Upper lobe of left lung (tissue), 4 donors: ENCODE measurements around the gene RAB6D.

Experiments
- CTCF ChIP-seq, 6 experiments: fragments of 450-650 bp in 4 of 6; fragments of 200-600 bp in 2 of 6; sonication (generic) in 2 of 6; IDR thresholded peaks; one replicate each; pipeline ENCODE4 v1.5.1; 2016 to 2019; ENCODE audit warnings: antibody characterized with exemption in 6 of 6
- EP300 ChIP-seq, 4 donors: sonication (generic); formaldehyde crosslinking; IDR thresholded peaks; one replicate each; pipeline ENCODE4 v1.5.1; 2017; ENCODE audit warnings: antibody characterized with exemption in 4 of 4, control low read depth in 2 of 4
- POLR2A ChIP-seq, 4 donors: fragments of 450-650 bp; IDR thresholded peaks; one replicate each; pipeline ENCODE4 v1.5.1; 2016 to 2017; ENCODE audit warnings: antibody characterized with exemption in 4 of 4, mild to moderate bottlenecking in 2 of 4
- POLR2AphosphoS5 ChIP-seq, 2 donors: sonication (generic); formaldehyde crosslinking; IDR thresholded peaks; one replicate each; pipeline ENCODE4 v1.5.1; 2017; ENCODE audit warnings: antibody characterized with exemption in 2 of 2

GRCh38 chr2:131413148-131413747, 49.3 kb upstream of the RAB6D start:
- TF ChIP-seq CTCF (IDR thresholded peaks at IDR 0.05) (peak; percentile 50 to 82 (median 64)), POLR2AphosphoS5 (IDR thresholded peaks at IDR 0.05) (no peak), EP300 (IDR thresholded peaks at IDR 0.05) (no peak), POLR2A (IDR thresholded peaks at IDR 0.05) (no peak)
